NB4 (cell line): ENCODE results near the gene RNF220.

Experiments used
- MAX ChIP-seq: IDR thresholded peaks from 2 replicates; pipeline ENCODE4 v1.6.1; 2011; ENCODE audit warnings: low read depth, low read length
- POLR2A ChIP-seq: IDR thresholded peaks from 2 replicates; pipeline ENCODE4 v1.6.1; 2011; ENCODE audit warnings: mild to moderate bottlenecking; ENCODE audit not compliant: insufficient read length; ENCODE audit errors: extremely low read depth
- TF ChIP-seq, protein P1 (sequence below): IDR thresholded peaks from one replicate; pipeline ENCODE4 v1.5.1; 2012; ENCODE audit warnings: low read depth, low read length

- TF ChIP-seq, protein P1, sequence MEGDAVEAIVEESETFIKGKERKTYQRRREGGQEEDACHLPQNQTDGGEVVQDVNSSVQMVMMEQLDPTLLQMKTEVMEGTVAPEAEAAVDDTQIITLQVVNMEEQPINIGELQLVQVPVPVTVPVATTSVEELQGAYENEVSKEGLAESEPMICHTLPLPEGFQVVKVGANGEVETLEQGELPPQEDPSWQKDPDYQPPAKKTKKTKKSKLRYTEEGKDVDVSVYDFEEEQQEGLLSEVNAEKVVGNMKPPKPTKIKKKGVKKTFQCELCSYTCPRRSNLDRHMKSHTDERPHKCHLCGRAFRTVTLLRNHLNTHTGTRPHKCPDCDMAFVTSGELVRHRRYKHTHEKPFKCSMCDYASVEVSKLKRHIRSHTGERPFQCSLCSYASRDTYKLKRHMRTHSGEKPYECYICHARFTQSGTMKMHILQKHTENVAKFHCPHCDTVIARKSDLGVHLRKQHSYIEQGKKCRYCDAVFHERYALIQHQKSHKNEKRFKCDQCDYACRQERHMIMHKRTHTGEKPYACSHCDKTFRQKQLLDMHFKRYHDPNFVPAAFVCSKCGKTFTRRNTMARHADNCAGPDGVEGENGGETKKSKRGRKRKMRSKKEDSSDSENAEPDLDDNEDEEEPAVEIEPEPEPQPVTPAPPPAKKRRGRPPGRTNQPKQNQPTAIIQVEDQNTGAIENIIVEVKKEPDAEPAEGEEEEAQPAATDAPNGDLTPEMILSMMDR, result no peak
- TF ChIP-seq POLR2A (no peak), MAX (no peak)
These were observed 242.8 kb downstream of the RNF220 start for GRCh38 chr1:44647896-44648295.
